CD1c-positive myeloid dendritic cell (primary cell): Measurements from ENCODE around the gene MID1.

Experiments used
- DNase-seq: peaks from one replicate; pipeline ENCODE4 v3.0.0-alpha.2; 2016; ENCODE audit errors: extremely low spot score

MID1 gene

DNA sequence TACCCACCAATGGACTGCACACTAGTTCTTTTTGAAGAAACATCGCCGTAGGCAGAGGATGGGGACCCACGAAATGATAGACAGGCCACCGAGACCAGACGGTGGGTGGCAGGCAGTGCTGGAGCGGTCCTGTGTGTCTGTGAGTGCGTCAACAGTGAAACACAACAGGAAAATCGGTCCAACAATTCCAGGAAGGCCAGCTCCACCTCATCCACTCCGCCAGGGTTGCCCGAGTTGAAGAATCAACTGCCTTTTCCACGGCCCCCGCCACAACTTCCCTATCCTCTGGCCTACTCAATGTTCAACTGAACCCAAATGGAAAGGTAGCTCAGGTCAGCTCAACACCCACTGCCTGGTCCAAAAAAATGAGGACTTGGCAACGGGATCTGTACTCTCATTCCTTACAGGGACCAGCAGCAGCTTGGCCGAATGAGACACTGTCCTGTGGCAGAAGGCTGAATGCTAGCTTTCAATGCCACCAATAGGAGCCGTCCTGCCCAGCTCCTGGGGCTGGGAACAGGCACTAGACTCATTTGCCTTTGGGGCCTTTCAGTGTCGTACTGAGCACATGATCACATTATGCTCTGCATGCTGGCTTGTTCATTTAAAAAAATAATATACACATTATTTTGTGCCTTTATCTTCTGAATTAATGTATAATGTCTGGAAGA is 43.5 kb downstream of the MID1 start:
- DNase-seq, result no peak

- no peak for DNase-seq
Measured at GRCh38 chrX:10576186-10576585, 44.2 kb downstream of the MID1 start.

- no peak for DNase-seq
Measured at GRCh38 chrX:10574663-10575062, 45.7 kb downstream of the MID1 start.

DNA sequence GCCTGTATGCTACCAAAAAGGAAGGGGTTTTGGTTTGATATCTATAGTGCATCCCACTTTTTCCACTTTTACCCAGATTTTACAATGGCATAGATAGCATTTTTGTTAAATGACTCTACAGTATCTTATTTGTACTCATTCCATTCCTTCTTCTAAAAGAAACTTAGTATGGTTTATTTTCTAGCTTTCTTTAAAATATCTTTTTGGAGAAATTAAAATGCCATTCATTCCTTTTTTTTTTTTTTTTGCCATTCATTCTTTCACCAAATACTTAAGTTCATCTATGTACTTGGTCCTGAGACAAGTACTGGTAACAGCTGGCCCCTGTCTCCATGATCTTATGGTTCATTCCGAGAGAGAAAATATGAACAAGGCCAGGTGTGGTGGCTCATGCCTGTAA is 49.1 kb downstream of the MID1 start:
- no peak for DNase-seq

DNA sequence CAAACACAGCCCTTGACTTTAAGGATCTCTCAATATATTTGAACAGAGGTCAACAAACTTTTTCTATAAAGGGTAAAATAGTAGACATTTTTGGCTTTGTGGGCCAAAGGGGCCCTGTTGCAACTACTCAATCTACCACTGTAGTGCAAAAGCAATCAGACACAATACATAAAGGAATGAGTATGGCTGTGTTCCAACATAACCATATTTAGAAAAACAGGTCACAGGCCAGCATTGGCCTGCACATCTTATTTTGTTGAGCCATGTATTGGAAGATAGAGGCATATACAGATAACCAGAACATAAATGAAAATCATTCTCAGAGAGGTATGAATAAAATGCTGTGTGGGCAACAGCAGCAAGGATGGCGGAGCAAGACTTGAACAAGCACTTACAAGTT is 49.8 kb downstream of the MID1 start:
- DNase-seq, result no peak

- peak; percentile 15 for DNase-seq
Measured at GRCh38 chrX:10569946-10570345, 50.4 kb downstream of the MID1 start.

- no peak for DNase-seq
Measured at GRCh38 chrX:10568428-10568827, 52.0 kb downstream of the MID1 start.

- no peak for DNase-seq
Measured at GRCh38 chrX:10567136-10567535, 53.2 kb downstream of the MID1 start.

GRCh38 chrX:10566716-10567097 is 53.7 kb downstream of the MID1 start:
- no peak for DNase-seq

DNA sequence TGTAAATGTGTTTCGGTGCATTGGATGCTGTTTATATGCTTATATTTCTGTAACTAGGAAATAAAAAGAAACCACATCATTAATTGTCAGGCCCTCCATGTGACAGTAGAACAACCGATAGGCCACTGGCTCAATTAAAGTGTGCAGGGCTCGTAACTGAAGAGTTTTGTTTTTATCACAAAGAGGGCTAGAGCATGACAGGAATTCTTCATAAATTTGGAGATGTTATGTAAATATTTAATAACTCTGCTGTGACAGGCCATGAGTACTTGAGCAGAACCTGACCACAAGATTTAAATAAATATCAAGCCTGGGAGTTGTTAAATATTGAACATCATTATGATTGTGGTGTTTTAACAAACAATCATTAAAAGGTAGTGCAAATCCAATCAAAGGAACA is 55.9 kb downstream of the MID1 start:
- no peak for DNase-seq

DNA sequence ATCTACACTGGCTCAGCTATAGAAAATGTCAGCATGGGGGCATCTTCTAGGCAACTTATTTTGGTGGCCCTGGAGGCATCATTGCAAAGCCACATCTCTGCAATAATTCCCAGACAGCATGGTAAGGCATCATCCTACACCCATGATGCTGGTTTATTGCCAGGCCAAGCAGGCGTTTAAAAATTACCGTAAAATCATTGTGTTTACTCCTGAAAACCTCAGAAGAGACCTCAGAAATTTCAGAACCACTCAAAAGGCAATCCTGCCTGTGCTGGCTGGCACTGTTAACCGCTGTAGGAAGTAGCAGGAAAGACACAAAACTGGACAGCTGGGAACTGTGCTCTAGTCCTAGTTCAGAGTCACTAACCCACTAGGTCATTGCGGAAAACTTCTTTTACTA is 63.2 kb downstream of the MID1 start:
- no peak for DNase-seq

- DNase-seq, result no peak
Measured at GRCh38 chrX:10556405-10556804, 64.0 kb downstream of the MID1 start.

DNA sequence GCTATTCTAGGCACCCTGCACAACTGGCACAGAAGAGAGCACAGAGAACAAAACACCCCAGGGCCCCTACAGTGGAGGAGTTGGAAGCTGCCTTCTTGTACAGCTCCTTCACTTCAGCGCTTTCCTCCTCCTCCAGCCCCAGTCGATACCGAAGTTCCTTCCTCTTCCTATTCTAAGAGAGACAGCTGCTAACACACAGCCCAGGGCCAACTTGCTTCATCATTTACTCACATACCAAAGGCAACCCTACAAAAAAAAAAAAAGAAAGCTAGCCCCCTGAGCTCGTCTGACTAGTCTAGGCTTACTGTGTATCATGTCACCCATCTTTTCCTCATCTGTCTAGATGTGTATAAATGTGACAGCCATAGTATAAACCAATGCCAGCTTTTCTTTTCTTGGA is 64.5 kb downstream of the MID1 start:
- DNase-seq, result no peak

- DNase-seq, result no peak
Measured at GRCh38 chrX:10554612-10555270, 65.6 kb downstream of the MID1 start.

DNA sequence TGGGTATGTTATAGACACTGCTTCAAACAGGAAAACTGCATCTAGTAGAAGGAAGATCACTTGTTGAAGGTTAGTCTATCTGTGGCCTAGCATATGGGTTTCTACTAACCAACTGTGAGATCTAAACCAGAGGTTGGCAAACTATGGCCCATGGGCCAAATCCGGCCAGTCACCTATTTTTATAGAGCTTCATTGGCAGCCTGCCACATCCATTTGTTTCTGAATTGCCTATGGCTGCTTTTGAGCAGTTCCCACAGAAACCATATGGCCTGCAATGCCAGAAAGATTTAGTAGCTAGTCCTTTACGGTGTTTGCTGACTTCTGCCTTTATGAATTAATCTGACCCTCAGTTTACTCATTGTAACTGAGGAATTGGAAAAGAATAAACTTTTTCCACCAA is 71.1 kb downstream of the MID1 start:
- DNase-seq, result no peak

- no peak for DNase-seq
Measured at GRCh38 chrX:10548688-10549087, 71.7 kb downstream of the MID1 start.

GRCh38 chrX:10545882-10546281 is 74.5 kb downstream of the MID1 start:
- DNase-seq, result no peak

GRCh38 chrX:10542586-10542985 is 77.8 kb downstream of the MID1 start:
- no peak for DNase-seq

DNA sequence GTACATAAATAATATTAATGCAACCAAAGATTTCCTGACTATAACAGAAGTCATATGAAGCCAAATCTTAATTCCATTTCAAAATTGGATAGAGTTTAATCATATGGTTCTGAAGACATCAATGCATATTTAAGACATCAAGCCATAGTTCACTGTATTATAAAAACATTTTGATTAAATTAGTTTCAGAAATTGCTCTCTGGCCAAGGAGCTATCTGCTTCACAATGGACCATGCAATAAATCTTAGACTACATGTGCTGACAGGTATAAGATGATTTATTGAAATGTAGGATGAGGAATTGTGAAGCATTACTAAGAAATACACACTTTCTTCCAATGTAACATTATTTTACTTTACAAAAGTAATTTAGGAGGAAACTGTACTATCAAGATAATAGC is 81.6 kb downstream of the MID1 start:
- no peak for DNase-seq

GRCh38 chrX:10537308-10537707 is 83.1 kb downstream of the MID1 start:
- no peak for DNase-seq

GRCh38 chrX:10536744-10537143 is 83.6 kb downstream of the MID1 start:
- DNase-seq, result no peak

- no peak for DNase-seq
Measured at GRCh38 chrX:10534611-10535010, 85.8 kb downstream of the MID1 start.

DNA sequence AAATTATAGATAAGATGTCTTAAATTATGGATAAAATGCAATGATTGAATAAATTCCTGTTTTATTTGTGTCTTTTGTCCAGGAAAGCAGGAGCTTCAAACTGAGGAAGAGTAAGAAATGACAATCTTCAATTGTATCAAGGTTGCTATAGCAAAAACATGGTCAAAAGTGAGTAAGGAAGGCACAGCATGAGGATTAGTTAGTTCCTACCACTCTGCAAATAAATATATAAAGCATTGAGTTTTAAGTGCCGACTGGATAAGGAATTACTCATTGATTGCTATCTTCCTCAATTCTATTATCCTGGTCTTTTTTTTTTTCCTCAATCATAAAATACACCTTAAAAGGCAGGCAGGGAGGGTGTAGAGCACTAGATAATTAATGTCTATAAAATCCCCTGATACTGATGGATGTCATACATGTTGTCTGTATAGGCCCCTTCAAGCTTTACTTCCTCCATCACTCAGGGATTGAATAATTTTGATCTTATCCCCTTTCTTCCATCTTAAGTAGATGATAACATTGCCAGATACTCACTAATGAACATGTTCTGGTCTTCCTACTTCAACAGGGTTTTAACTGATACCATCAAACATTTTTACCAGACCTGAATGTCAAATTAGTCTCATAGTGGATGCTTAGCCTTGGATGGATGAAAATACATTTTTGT is 86.6 kb downstream of the MID1 start:
- DNase-seq, result no peak
